Ovary (tissue), 3 donors: ENCODE data around the gene HOXB1.
"Not testable (repeated sequence)": the region's sequence is repeated elsewhere in the genome, so short reads cannot be mapped to it uniquely, and the experiment has no call there.

Experiments used
- CTCF ChIP-seq, 3 donors: fragments of 450-650 bp in 2 of 3; fragments of 200-600 bp in 1 of 3; IDR thresholded peaks; one replicate each; pipeline versions ENCODE4 v1.5.1 to v1.8.0; 2016 to 2022; ENCODE audit warnings: antibody characterized with exemption in 3 of 3, mild to moderate bottlenecking in 1 of 3
- EP300 ChIP-seq: sonication (generic); formaldehyde crosslinking; IDR thresholded peaks from one replicate; pipeline ENCODE4 v1.6.1; 2017; ENCODE audit warnings: antibody characterized with exemption
- POLR2A ChIP-seq: fragments of 450-650 bp; IDR thresholded peaks from one replicate; pipeline ENCODE4 v1.6.1; 2017; ENCODE audit warnings: antibody characterized with exemption, mild to moderate bottlenecking, moderate library complexity
- donor health status: DM: no; HTN: no; CAD: no.

GRCh38 chr17:48482301-48482700 is 48.5 kb downstream of the HOXB1 start:
- TF ChIP-seq CTCF (IDR thresholded peaks at IDR 0.05); POLR2A; EP300: not testable (repeated sequence)
